Stomach (tissue), 9 donors: Measurements from ENCODE around the gene SELENOF. TPM values are rescaled to one million over a fixed set of nuclear protein-coding genes. Genes with fewer than 3 reads are reported as not detected.

ENCODE experiments used
- DNase-seq, 2 donors: peaks; one replicate each; pipeline versions ENCODE4 v3.0.0 to v3.0.0-alpha.2; 2013 to 2019
- H3K27ac ChIP-seq, 5 donors: fragments of 200-600 bp in 4 of 5; sonication (generic) in 4 of 5; one replicate each; pipeline ENCODE4 v1.5.1; 2013 to 2019; ENCODE audit warnings: mild to moderate bottlenecking in 1 of 5, moderate library complexity in 1 of 5
- H3K27me3 ChIP-seq, 3 donors: fragments of 200-600 bp; sonication (generic); one replicate each; pipeline ENCODE4 v1.5.1; 2017 to 2019; ENCODE audit warnings: mixed run types in 1 of 3
- H3K36me3 ChIP-seq, 4 donors: fragments of 200-600 bp; sonication (generic); 1 replicate in 3 of 4; 2 replicates in 1 of 4; pipeline ENCODE4 v1.5.1; 2016 to 2019
- H3K4me1 ChIP-seq, 4 donors: fragments of 200-600 bp; sonication (generic); one replicate each; pipeline ENCODE4 v1.5.1; 2016 to 2019
- H3K4me3 ChIP-seq, 4 donors: fragments of 200-600 bp; sonication (generic) in 3 of 4; one replicate each; pipeline ENCODE4 v1.5.1; 2016 to 2019; ENCODE audit warnings: mild to moderate bottlenecking in 1 of 4
- H3K9me3 ChIP-seq, 4 donors: fragments of 200-600 bp; sonication (generic); one replicate each; pipeline ENCODE4 v1.5.1; 2016 to 2019
- CTCF ChIP-seq, 7 experiments: fragments of 450-650 bp in 4 of 7; fragments of 200-600 bp in 3 of 7; sonication (generic) in 3 of 7; IDR thresholded peaks; one replicate each; pipeline ENCODE4 v1.5.1; 2016 to 2019; ENCODE audit warnings: antibody characterized with exemption in 7 of 7, control low read depth in 2 of 7, mild to moderate bottlenecking in 1 of 7
- EP300 ChIP-seq: sonication (generic); formaldehyde crosslinking; IDR thresholded peaks from one replicate; pipeline ENCODE4 v1.6.1; 2017; ENCODE audit warnings: antibody characterized with exemption
- POLR2A ChIP-seq, 4 donors: fragments of 450-650 bp; IDR thresholded peaks; one replicate each; pipeline ENCODE4 v1.6.1; 2016; ENCODE audit warnings: antibody characterized with exemption in 4 of 4, control low read depth in 2 of 4, mild to moderate bottlenecking in 1 of 4, moderate library complexity in 1 of 4
- POLR2AphosphoS5 ChIP-seq, 3 donors: sonication (generic); formaldehyde crosslinking; IDR thresholded peaks; one replicate each; pipeline ENCODE4 v1.6.1; 2016; ENCODE audit warnings: antibody characterized with exemption in 3 of 3
- WGBS, 5 donors: extraction: QIAGEN DNeasy Blood & Tissue Kit in 3 of 5; methylation state at CpG; one replicate each; pipeline versions ENCODE4 v1.1.5 to v1.1.7; 2013 to 2018; 5-methylcytosine and 5-hydroxymethylcytosine counted together
- intact Hi-C: fragments of 100-400 bp; cut with DNase I; formaldehyde crosslinking; loops from one replicate; pipeline ENCODE4 v1.15.1; 2023; ENCODE audit warnings: low total_unique reads
- polyA plus RNA-seq, 3 donors: library from polyadenylated mRNA; stranded (reverse); fragments of 200-250 nt; gene quantifications; one replicate each; pipeline ENCODE4 v1.2.3, GENCODE V29; 2013
- total RNA-seq, 5 donors: library from RNA; depleted of rRNA; stranded (reverse); fragments of >200 nt; gene quantifications; one replicate each; pipeline versions ENCODE4 v1.1.0 to v1.2.3, GENCODE V29; 2014 to 2016
- donor health status: healthy with polysubstance abuse.
- donor health status: Bipolar disorder and iron deficiency.
- donor health status: healthy.

Gene SELENOF
- total and polyA plus RNA-seq, 8 donors: 24.9 to 247 (median 82.9) TPM

- Histone ChIP-seq H3K27ac (no peak overlapping the region), H3K9me3 (no peaks in the 10 kb centered on the region), H3K4me1 (no peaks in the 10 kb centered on the region), H3K36me3 (no peaks in the 10 kb centered on the region), H3K27me3 (no peaks in the 10 kb centered on the region), H3K4me3 (no peak overlapping the region)
- intact Hi-C loops: no loop called here
- TF ChIP-seq CTCF (IDR thresholded peaks at IDR 0.05): no peak
- no peak for TF ChIP-seq POLR2A (IDR thresholded peaks at IDR 0.05)
- WGBS, 5 donors: 41 to 45% (median 42%) methylated on average over 2 of the region's 2 CpGs
- no peak for DNase-seq
Observed at GRCh38 chr1:86846164-86846647, 67.7 kb downstream of the SELENOF start.

GRCh38 chr1:86845514-86845913 is 68.4 kb downstream of the SELENOF start:
- no peak for DNase-seq
- Histone ChIP-seq H3K4me3 (no peak overlapping the region), H3K4me1 (no peaks in the 10 kb centered on the region), H3K36me3 (no peaks in the 10 kb centered on the region), H3K27me3 (no peaks in the 10 kb centered on the region), H3K9me3 (no peaks in the 10 kb centered on the region), H3K27ac (no peak overlapping the region)
- no peak for TF ChIP-seq CTCF (IDR thresholded peaks at IDR 0.05)
- no peak for TF ChIP-seq POLR2AphosphoS5 (IDR thresholded peaks at IDR 0.05)
- no peak for TF ChIP-seq POLR2A (IDR thresholded peaks at IDR 0.05)
- 75 to 93% (median 84%) methylated on average over 3 of the region's 3 CpGs for WGBS, 5 donors
- intact Hi-C loops: no loop called here

- intact Hi-C loops: no loop called here
Observed at GRCh38 chr1:86841116-86841515, 72.8 kb downstream of the SELENOF start.

GRCh38 chr1:86833461-86834215 is 80.3 kb downstream of the SELENOF start:
- DNase-seq: peak; percentile 78 to 93
- WGBS, 5 donors: 50 to 58% (median 53%) methylated on average over 17 of the region's 17 CpGs
- H3K36me3 ChIP-seq: no peaks in the 10 kb centered on the region

More at GRCh38 chr1:86841116-86841515, 72.8 kb downstream of the SELENOF start:
- no peak overlapping the region for H3K4me3 ChIP-seq
- H3K27ac ChIP-seq: no peak overlapping the region
- H3K36me3 ChIP-seq: no peaks in the 10 kb centered on the region
- H3K4me1 ChIP-seq: no peaks in the 10 kb centered on the region
- DNase-seq: no peak
- TF ChIP-seq POLR2AphosphoS5 (IDR thresholded peaks at IDR 0.05) (no peak), EP300 (no peak), POLR2A (IDR thresholded peaks at IDR 0.05) (no peak), CTCF (IDR thresholded peaks at IDR 0.05) (no peak)
- WGBS, 5 donors: 71 to 94% (median 78%) methylated on average over 1 of the region's 1 CpG
- no peaks in the 10 kb centered on the region for H3K9me3 ChIP-seq
- no peaks in the 10 kb centered on the region for H3K27me3 ChIP-seq

More at GRCh38 chr1:86833461-86834215, 80.3 kb downstream of the SELENOF start:
- no peaks in the 10 kb centered on the region for H3K9me3 ChIP-seq
- intact Hi-C loops: loop anchor here (5.0 kb wide), 1 partner anchor 129 kb away; no protein-coding TSS in a partner anchor
- H3K4me1 ChIP-seq: peaks cover 0 to 6% (median 3%) of the 10 kb centered on the region in 4 donors
- H3K27me3 ChIP-seq: no peaks in the 10 kb centered on the region
- H3K27ac ChIP-seq: no peak overlapping the region
- H3K4me3 ChIP-seq: no peak overlapping the region
- TF ChIP-seq CTCF (IDR thresholded peaks at IDR 0.05): peak in 4 of 7 experiments; percentile 42 to 71 (median 55)
- no peak for TF ChIP-seq EP300
